Measurements from ENCODE around the gene COL4A4.

- TF ChIP-seq CTCF (IDR thresholded peaks at IDR 0.05) (no peak), ZFX (IDR thresholded peaks at IDR 0.05; ENCODE audit: borderline replicate concordance) (no peak)
Observed at GRCh38 chr2:226973816-226974215, 190.2 kb downstream of the COL4A4 start.
